Measurements from ENCODE around the gene PIM1.

The PIM1 gene

GRCh38 chr6:37142050-37142614, 27.8 kb upstream of the PIM1 start:
- no peaks in the 10 kb centered on the region for H3K9me3 ChIP-seq (ENCODE audit: low read length)
- H3K4me3 ChIP-seq (ENCODE audit: low read length), result no peak overlapping the region
- peaks cover 35% of the 10 kb centered on the region for H3K4me1 ChIP-seq (ENCODE audit: insufficient read depth, low read length)

DNA sequence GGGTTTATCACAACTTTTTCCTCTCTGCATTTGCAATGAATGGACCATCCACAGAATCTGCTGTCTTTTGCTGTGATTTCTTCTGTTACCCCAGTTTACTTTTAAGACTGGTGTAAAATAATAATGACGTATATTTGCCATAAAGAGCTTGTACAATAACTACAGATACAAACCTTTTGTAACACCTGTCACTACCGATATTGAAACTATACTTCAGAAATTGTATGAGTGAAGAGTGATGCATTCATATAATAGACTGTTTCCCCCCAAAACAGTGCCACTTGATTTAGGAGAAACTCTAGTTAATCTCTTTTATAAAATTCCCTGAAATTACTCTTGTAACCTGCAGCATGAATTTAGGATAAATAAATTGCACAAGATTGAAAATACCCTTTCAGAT, 26.4 kb upstream of the PIM1 start:
- no peaks in the 10 kb centered on the region for H3K36me3 ChIP-seq (ENCODE audit: insufficient read depth, low read length)
- peaks cover 29% of the 10 kb centered on the region for H3K4me1 ChIP-seq (ENCODE audit: insufficient read depth, low read length)
- H3K27me3 ChIP-seq (ENCODE audit: insufficient read depth, low read length), result no peaks in the 10 kb centered on the region
- no peak overlapping the region for H3K4me3 ChIP-seq (ENCODE audit: low read length)
- H2AFZ ChIP-seq (ENCODE audit: low read depth, low read length), result no peak overlapping the region
- H3K9me3 ChIP-seq (ENCODE audit: low read length), result no peaks in the 10 kb centered on the region

More at GRCh38 chr6:37142050-37142614, 27.8 kb upstream of the PIM1 start:
- Histone ChIP-seq H2AFZ (ENCODE audit: low read depth, low read length) (no peak overlapping the region), H3K27me3 (ENCODE audit: insufficient read depth, low read length) (no peaks in the 10 kb centered on the region), H3K36me3 (ENCODE audit: insufficient read depth, low read length) (no peaks in the 10 kb centered on the region)

DNA sequence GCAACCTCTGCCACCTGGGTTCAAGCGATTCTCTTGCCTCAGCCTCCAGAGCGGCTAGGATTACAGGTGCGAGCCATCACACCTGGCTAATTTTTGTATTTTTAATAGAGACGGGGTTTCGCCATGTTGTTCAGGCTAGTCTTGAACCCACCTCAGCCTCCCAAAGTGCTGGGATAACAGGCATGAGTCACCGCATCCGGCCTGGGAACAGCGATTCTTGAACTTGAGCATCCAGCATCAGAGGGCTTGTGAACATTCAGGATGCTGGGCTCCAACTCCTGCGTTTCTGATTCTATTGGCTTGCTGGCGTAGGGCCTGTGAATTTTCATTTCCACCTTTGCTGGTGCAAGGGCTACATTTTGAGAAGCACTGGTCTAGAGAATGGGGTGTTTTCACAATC, 24.5 kb upstream of the PIM1 start:
- Histone ChIP-seq H3K27me3 (ENCODE audit: insufficient read depth, low read length) (no peaks in the 10 kb centered on the region), H3K4me1 (ENCODE audit: insufficient read depth, low read length) (peaks cover 25% of the 10 kb centered on the region), H2AFZ (ENCODE audit: low read depth, low read length) (no peak overlapping the region), H3K4me3 (ENCODE audit: low read length) (no peak overlapping the region), H3K36me3 (ENCODE audit: insufficient read depth, low read length) (no peaks in the 10 kb centered on the region), H3K9me3 (ENCODE audit: low read length) (no peaks in the 10 kb centered on the region)

- Histone ChIP-seq H2AFZ (ENCODE audit: low read depth, low read length) (no peak overlapping the region), H3K9me3 (ENCODE audit: low read length) (no peaks in the 10 kb centered on the region), H3K4me1 (ENCODE audit: insufficient read depth, low read length) (peaks cover 17% of the 10 kb centered on the region), H3K4me3 (ENCODE audit: low read length) (no peak overlapping the region), H3K27me3 (ENCODE audit: insufficient read depth, low read length) (no peaks in the 10 kb centered on the region), H3K36me3 (ENCODE audit: insufficient read depth, low read length) (no peaks in the 10 kb centered on the region)
These were observed 23.2 kb upstream of the PIM1 start for GRCh38 chr6:37146735-37147157.

GRCh38 chr6:37149745-37150144, 20.2 kb upstream of the PIM1 start:
- Histone ChIP-seq H3K4me3 (ENCODE audit: low read length) (no peak overlapping the region), H3K4me1 (ENCODE audit: insufficient read depth, low read length) (peaks cover 1% of the 10 kb centered on the region), H3K9me3 (ENCODE audit: low read length) (no peaks in the 10 kb centered on the region), H3K27me3 (ENCODE audit: insufficient read depth, low read length) (no peaks in the 10 kb centered on the region), H2AFZ (ENCODE audit: low read depth, low read length) (peak overlapping the region; percentile 65), H3K36me3 (ENCODE audit: insufficient read depth, low read length) (no peaks in the 10 kb centered on the region)

DNA sequence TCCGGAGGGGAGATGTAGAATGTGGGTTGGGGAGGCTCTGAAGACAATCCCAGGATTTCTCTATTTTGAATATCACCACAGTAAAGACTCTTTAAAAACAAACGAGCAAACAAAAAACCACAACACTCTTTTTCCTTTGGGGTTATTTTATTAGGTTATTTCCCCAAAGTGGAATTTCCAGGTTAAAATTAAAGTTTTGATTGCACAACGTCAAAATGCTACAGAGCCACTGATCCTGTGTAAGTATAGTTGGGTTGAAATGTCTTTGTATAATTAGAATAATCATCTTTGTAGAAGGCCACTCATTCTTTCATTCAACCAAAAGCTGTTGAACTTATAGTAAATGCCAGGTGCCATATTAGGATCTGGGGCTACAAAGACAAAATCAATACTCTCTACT, 19.6 kb upstream of the PIM1 start:
- Histone ChIP-seq H3K27me3 (ENCODE audit: insufficient read depth, low read length) (no peaks in the 10 kb centered on the region), H3K4me3 (ENCODE audit: low read length) (no peak overlapping the region), H3K9me3 (ENCODE audit: low read length) (no peaks in the 10 kb centered on the region), H3K4me1 (ENCODE audit: insufficient read depth, low read length) (no peaks in the 10 kb centered on the region), H2AFZ (ENCODE audit: low read depth, low read length) (no peak overlapping the region), H3K36me3 (ENCODE audit: insufficient read depth, low read length) (no peaks in the 10 kb centered on the region)

- Histone ChIP-seq H3K4me3 (ENCODE audit: low read length) (no peak overlapping the region), H3K36me3 (ENCODE audit: insufficient read depth, low read length) (no peaks in the 10 kb centered on the region), H3K27me3 (ENCODE audit: insufficient read depth, low read length) (no peaks in the 10 kb centered on the region), H2AFZ (ENCODE audit: low read depth, low read length) (no peak overlapping the region), H3K9me3 (ENCODE audit: low read length) (no peaks in the 10 kb centered on the region), H3K4me1 (ENCODE audit: insufficient read depth, low read length) (no peaks in the 10 kb centered on the region)
These were observed 14.3 kb upstream of the PIM1 start for GRCh38 chr6:37155394-37156312.

DNA sequence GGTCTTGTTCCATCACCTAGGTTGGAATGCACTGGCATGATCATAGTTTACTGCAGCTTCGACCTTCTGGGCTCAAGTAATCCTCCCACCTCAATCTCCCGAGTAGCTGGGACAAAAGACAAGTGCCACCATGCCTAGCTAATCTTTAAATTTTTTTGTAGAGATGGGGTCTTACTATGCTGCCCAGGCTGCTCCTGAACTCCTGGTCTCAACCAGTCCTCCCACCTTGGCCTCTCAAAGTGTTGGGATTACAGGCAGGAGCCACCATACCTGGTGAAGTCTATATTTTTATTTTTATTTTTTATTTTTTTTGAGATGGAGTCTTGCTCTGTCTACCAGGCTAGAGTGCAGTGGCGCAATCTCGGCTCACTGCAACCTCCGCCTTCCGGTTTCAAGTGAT, 11.4 kb upstream of the PIM1 start:
- Histone ChIP-seq H3K4me3 (ENCODE audit: low read length) (no peak overlapping the region), H3K9me3 (ENCODE audit: low read length) (no peaks in the 10 kb centered on the region), H3K4me1 (ENCODE audit: insufficient read depth, low read length) (peaks cover 5% of the 10 kb centered on the region), H3K36me3 (ENCODE audit: insufficient read depth, low read length) (no peaks in the 10 kb centered on the region), H2AFZ (ENCODE audit: low read depth, low read length) (no peak overlapping the region), H3K27me3 (ENCODE audit: insufficient read depth, low read length) (no peaks in the 10 kb centered on the region)

DNA sequence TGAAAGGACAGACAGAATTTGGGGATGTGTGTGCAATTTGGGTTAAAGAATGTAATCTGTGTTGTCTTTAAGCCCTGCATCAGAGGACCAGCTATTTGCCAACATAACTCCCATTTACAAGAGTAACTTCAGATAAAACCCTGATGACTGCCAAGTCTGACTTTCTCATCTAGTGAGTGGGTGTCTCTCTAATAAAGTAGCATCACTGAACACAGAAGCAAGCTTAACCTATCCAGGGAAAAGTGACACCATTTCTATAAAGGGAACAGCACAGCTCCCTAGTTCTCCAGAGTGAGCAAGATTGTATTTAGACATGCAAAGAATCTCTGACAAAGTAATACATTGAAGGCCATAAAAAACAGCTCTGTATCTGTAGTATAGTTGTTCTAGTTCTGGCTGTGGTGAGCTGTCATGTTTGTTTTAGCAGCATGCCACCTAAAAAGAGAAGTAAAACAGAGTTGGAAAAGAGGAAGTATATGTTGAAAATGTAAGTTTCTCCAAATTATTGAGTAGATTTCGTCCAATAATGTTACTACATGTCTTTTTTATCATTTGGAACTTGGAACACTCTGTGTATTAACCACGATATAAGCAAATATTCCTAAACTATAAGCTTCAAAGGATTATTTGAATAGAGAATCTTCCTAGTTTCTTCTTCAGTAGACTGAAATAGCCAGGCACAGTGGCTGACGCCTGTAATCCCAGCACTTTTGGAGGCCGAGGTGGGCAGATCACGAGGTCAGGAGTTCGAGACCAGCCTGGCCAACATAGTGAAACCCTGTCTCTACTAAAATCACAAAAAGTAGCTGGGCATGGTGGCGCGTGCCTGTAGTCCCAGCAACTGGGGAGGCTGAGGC, 8.8 kb upstream of the PIM1 start:
- Histone ChIP-seq H3K4me1 (ENCODE audit: insufficient read depth, low read length) (peaks cover 11% of the 10 kb centered on the region), H3K4me3 (ENCODE audit: low read length) (no peak overlapping the region), H2AFZ (ENCODE audit: low read depth, low read length) (no peak overlapping the region), H3K36me3 (ENCODE audit: insufficient read depth, low read length) (no peaks in the 10 kb centered on the region), H3K27me3 (ENCODE audit: insufficient read depth, low read length) (no peaks in the 10 kb centered on the region), H3K9me3 (ENCODE audit: low read length) (no peaks in the 10 kb centered on the region)

DNA sequence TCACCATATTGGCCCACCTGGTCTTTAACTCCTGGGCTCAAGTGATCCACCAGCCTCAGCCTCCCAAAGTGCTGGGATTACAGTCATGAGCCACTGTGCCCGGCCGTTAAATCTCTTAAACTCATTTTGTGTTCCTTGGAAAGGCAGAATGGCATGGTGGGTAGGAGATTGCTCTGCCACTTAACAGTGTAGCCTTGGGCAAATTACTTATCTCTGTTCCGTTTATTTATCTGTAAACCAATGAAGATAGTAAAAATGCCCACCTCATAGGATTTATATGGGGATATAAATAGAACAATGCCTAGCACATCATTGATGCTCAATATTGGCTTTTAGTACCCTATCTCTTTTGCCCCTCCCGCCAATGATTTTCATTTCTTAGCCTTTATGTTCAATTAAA, 7.2 kb upstream of the PIM1 start:
- Histone ChIP-seq H3K36me3 (ENCODE audit: insufficient read depth, low read length) (no peaks in the 10 kb centered on the region), H2AFZ (ENCODE audit: low read depth, low read length) (no peak overlapping the region), H3K27me3 (ENCODE audit: insufficient read depth, low read length) (no peaks in the 10 kb centered on the region), H3K9me3 (ENCODE audit: low read length) (no peaks in the 10 kb centered on the region), H3K4me3 (ENCODE audit: low read length) (no peak overlapping the region), H3K4me1 (ENCODE audit: insufficient read depth, low read length) (peaks cover 11% of the 10 kb centered on the region)

GRCh38 chr6:37168163-37168758, 1.7 kb upstream of the PIM1 start:
- Histone ChIP-seq H3K4me1 (ENCODE audit: insufficient read depth, low read length) (peaks cover 35% of the 10 kb centered on the region), H2AFZ (ENCODE audit: low read depth, low read length) (no peak overlapping the region), H3K36me3 (ENCODE audit: insufficient read depth, low read length) (peaks cover 10% of the 10 kb centered on the region), H3K4me3 (ENCODE audit: low read length) (peak overlapping the region; percentile 74), H3K9me3 (ENCODE audit: low read length) (no peaks in the 10 kb centered on the region), H3K27me3 (ENCODE audit: insufficient read depth, low read length) (no peaks in the 10 kb centered on the region)

DNA sequence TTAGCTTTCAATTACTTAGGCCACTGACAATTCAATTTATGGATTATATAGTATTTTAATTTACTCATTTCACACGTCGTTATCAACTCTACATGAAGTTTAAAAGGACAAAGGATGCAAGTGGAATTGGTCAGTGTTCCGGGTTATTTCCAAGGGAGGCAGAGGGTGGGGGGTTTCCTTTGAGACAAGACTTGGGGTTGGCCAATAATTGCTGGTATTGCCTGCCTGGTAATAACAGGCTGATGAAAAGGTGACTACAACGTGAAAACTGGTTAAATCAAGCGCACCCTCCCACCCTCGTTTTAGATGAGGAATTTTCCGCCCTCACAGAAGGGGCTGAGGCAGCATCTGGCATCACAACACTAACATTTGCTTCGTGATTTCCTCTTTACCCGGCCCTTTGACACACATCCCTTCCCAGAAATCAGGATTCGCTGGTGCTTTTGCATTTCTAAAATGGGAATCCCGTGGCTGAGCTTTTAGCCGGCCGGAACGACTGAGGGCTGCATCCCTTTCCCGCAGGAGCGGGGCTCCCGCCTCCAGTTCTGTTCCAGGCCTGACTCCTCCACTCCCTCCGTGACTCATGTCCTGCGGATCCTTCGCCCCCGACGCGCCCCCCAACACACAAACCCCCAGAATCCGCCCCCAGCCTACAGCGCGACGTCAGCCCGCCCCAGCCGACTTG, 999 bp upstream of the PIM1 start:
- Histone ChIP-seq H2AFZ (ENCODE audit: low read depth, low read length) (peak overlapping the region; percentile 12), H3K36me3 (ENCODE audit: insufficient read depth, low read length) (peaks cover 16% of the 10 kb centered on the region), H3K9me3 (ENCODE audit: low read length) (no peaks in the 10 kb centered on the region), H3K4me1 (ENCODE audit: insufficient read depth, low read length) (peaks cover 28% of the 10 kb centered on the region), H3K27me3 (ENCODE audit: insufficient read depth, low read length) (no peaks in the 10 kb centered on the region), H3K4me3 (ENCODE audit: low read length) (peak overlapping the region; percentile 74)

Measured in neuron (in vitro differentiated cells).